ENCODE results near the gene B4GALT6.
A peak's percentile ranks its signal among the peaks of the same experiment; 100 is the strongest.

B4GALT6 gene

GRCh38 chr18:31595121-31595771, 89.1 kb downstream of the B4GALT6 start:
- no peak for DNase-seq (ENCODE audit: low spot score)

GRCh38 chr18:31592506-31593157, 91.7 kb downstream of the B4GALT6 start:
- no peak for DNase-seq (ENCODE audit: low spot score)

- peak; percentile 15 for DNase-seq (ENCODE audit: low spot score)
Observed at GRCh38 chr18:31591628-31592027, 92.8 kb downstream of the B4GALT6 start, which contains the start of gene TTR. Gene TTR (plus strand): TSS chr18:31591877. CDS start chr18:31591903, 26 bp downstream.

GRCh38 chr18:31591113-31591512, 93.3 kb downstream of the B4GALT6 start:
- DNase-seq (ENCODE audit: low spot score): no peak

- no peak for DNase-seq (ENCODE audit: low spot score)
Observed at GRCh38 chr18:31590570-31590969, 93.8 kb downstream of the B4GALT6 start.

GRCh38 chr18:31587529-31587928, 96.9 kb downstream of the B4GALT6 start:
- DNase-seq (ENCODE audit: low spot score): peak; percentile 20

- DNase-seq (ENCODE audit: low spot score): no peak
Observed at GRCh38 chr18:31586616-31587015, 97.8 kb downstream of the B4GALT6 start.

- no peak for DNase-seq (ENCODE audit: low spot score)
Observed at GRCh38 chr18:31585991-31586390, 98.4 kb downstream of the B4GALT6 start.

- no peak for DNase-seq (ENCODE audit: low spot score)
Observed at GRCh38 chr18:31583185-31583854, 101.1 kb downstream of the B4GALT6 start.

- no peak for DNase-seq (ENCODE audit: low spot score)
Observed at GRCh38 chr18:31581498-31582197, 102.7 kb downstream of the B4GALT6 start.

- DNase-seq (ENCODE audit: low spot score): no peak
Observed at GRCh38 chr18:31579375-31579774, 105.0 kb downstream of the B4GALT6 start.

- DNase-seq (ENCODE audit: low spot score): no peak
Observed at GRCh38 chr18:31578126-31578525, 106.3 kb downstream of the B4GALT6 start.

- no peak for DNase-seq (ENCODE audit: low spot score)
Observed at GRCh38 chr18:31577195-31577594, 107.2 kb downstream of the B4GALT6 start.

- no peak for DNase-seq (ENCODE audit: low spot score)
Observed at GRCh38 chr18:31576670-31577069, 107.7 kb downstream of the B4GALT6 start.

- DNase-seq (ENCODE audit: low spot score): no peak
Observed at GRCh38 chr18:31575515-31576257, 108.7 kb downstream of the B4GALT6 start.

- no peak for DNase-seq (ENCODE audit: low spot score)
Observed at GRCh38 chr18:31574359-31574758, 110.0 kb downstream of the B4GALT6 start.

Data from HuH-7 (cell line).